SK-N-SH (cell line): ENCODE data around the gene PTPN18. TPM values are rescaled to one million over a fixed set of nuclear protein-coding genes. Genes with fewer than 3 reads are reported as not detected.

ENCODE experiments used
- CTCF ChIA-PET: fragments of 300-600, 350-600 bp; formaldehyde crosslinking; extraction: SDS; loops from one replicate; lab custom pipeline; 2021; lab: Yijun Ruan, JAX
- POLR2A ChIA-PET: fragments of 350-600 bp; sonication (Branson Sonifier 250); formaldehyde crosslinking; extraction: SDS; loops from one replicate; lab custom pipeline; 2020; ENCODE audit warnings: antibody characterized with exemption, inconsistent platforms; lab: Yijun Ruan, JAX
- DNase-seq: peaks from one replicate; pipeline ENCODE4 v3.0.0; 2012
- H2AFZ ChIP-seq: fragments of 200-600 bp; sonication (generic); 2 replicates; pipeline ENCODE4 v1.8.1; 2016; ENCODE audit warnings: antibody characterized with exemption, mild to moderate bottlenecking, low read depth
- H3F3A ChIP-seq: fragments of 200-600 bp; sonication (generic); replicated peaks from 2 replicates; pipeline ENCODE3; 2016; ENCODE audit warnings: antibody characterized with exemption, mild to moderate bottlenecking; ENCODE audit not compliant: insufficient read depth
- H3K27ac ChIP-seq, 2 experiments: fragments of 200-500 bp in 1 of 2; fragments of 200-600 bp in 1 of 2; sonication (Bioruptor generic) in 1 of 2; sonication (generic), shearing (Covaris generic) in 1 of 2; 2 replicates each; pipeline versions ENCODE4 v1.5.1 to v1.6.1; 2014 to 2016; ENCODE audit warnings: low read depth in 2 of 2, inconsistent platforms in 1 of 2, low read length in 1 of 2, mild to moderate bottlenecking in 1 of 2, mixed read lengths in 1 of 2
- H3K27me3 ChIP-seq: fragments of 200-600 bp; sonication (generic), shearing (Covaris generic); 2 replicates; pipeline ENCODE4 v1.6.1; 2016; ENCODE audit warnings: mixed run types; ENCODE audit not compliant: insufficient read depth
- H3K36me3 ChIP-seq, 2 experiments: fragments of 200-500 bp in 1 of 2; fragments of 200-600 bp in 1 of 2; sonication (Bioruptor generic) in 1 of 2; sonication (generic) in 1 of 2; replicated peaks in 1 of 2; 2 replicates each; pipeline versions ENCODE3 to v1.5.1; 2014 to 2016; ENCODE audit warnings: low read length in 1 of 2, mild to moderate bottlenecking in 1 of 2; ENCODE audit not compliant: insufficient read depth in 2 of 2, control insufficient read depth in 1 of 2
- H3K4me1 ChIP-seq, 2 experiments: fragments of 200-500 bp in 1 of 2; fragments of 200-600 bp in 1 of 2; sonication (Bioruptor generic) in 1 of 2; sonication (generic), shearing (Covaris generic) in 1 of 2; 2 replicates each; pipeline versions ENCODE4 v1.5.1 to v1.6.1; 2014 to 2016; ENCODE audit warnings: low read depth in 1 of 2, low read length in 1 of 2, mixed run types in 1 of 2; ENCODE audit not compliant: insufficient read depth in 2 of 2, control insufficient read depth in 1 of 2
- H3K4me2 ChIP-seq: fragments of 200-600 bp; sonication (generic), shearing (Covaris generic); 2 replicates; pipeline ENCODE4 v1.6.1; 2017; ENCODE audit warnings: mixed run types
- H3K4me3 ChIP-seq, 2 experiments: fragments of 200-500 bp in 1 of 2; fragments of 200-600 bp in 1 of 2; sonication (Bioruptor generic) in 1 of 2; sonication (generic), shearing (Covaris generic) in 1 of 2; 2 replicates each; pipeline versions ENCODE4 v1.5.1 to v1.8.1; 2014 to 2016; ENCODE audit warnings: low read depth in 2 of 2, inconsistent platforms in 1 of 2, low read length in 1 of 2, mild to moderate bottlenecking in 1 of 2, mixed read lengths in 1 of 2, moderate library complexity in 1 of 2
- H3K79me2 ChIP-seq: fragments of 200-600 bp; sonication (generic); 2 replicates; pipeline ENCODE4 v1.8.1; 2017; ENCODE audit warnings: mild to moderate bottlenecking; ENCODE audit not compliant: insufficient read depth
- H3K9ac ChIP-seq: fragments of 200-600 bp; sonication (generic); 2 replicates; pipeline ENCODE4 v1.6.1; 2017; ENCODE audit warnings: mixed run types
- H3K9me2 ChIP-seq: fragments of 200-600 bp; sonication (generic); 2 replicates; pipeline ENCODE4 v1.6.1; 2017; ENCODE audit warnings: mixed run types
- H3K9me3 ChIP-seq: fragments of 200-600 bp; sonication (generic); 2 replicates; pipeline ENCODE4 v1.6.1; 2017; ENCODE audit warnings: mixed run types, mild to moderate bottlenecking, moderate library complexity
- H4K20me1 ChIP-seq: fragments of 200-600 bp; sonication (generic); 2 replicates; pipeline ENCODE4 v1.6.1; 2017; ENCODE audit warnings: mild to moderate bottlenecking, mixed run types; ENCODE audit not compliant: insufficient read depth
- CHD2 ChIP-seq: fragments of 150-350 bp; IDR thresholded peaks from 2 replicates; pipeline ENCODE4 v1.6.1; 2018; ENCODE audit warnings: low read length; ENCODE audit not compliant: partially characterized antibody
- CTCF ChIP-seq: fragments of 200-600 bp; sonication (generic); IDR thresholded peaks from 2 replicates; pipeline ENCODE4 v1.6.1; 2017; ENCODE audit warnings: antibody characterized with exemption, mild to moderate bottlenecking, moderate library complexity
- ELF1 ChIP-seq: IDR thresholded peaks from 2 replicates; pipeline ENCODE4 v1.4.0; 2012
- FOSL2 ChIP-seq: IDR thresholded peaks from 2 replicates; pipeline ENCODE4 v1.4.0; 2012; ENCODE audit warnings: low read depth, mild to moderate bottlenecking, moderate library complexity, borderline replicate concordance
- FOXM1 ChIP-seq: IDR thresholded peaks from 2 replicates; pipeline ENCODE4 v1.4.0; 2012; ENCODE audit warnings: low read depth, mild to moderate bottlenecking
- GABPA ChIP-seq: IDR thresholded peaks from 2 replicates; pipeline ENCODE4 v1.4.0; 2012; ENCODE audit warnings: low read depth, mild to moderate bottlenecking
- GATA2 ChIP-seq: sonication (generic); formaldehyde crosslinking; IDR thresholded peaks from 2 replicates; pipeline ENCODE4 v1.5.0; 2020; ENCODE audit warnings: mild to moderate bottlenecking, missing genetic modification reagents
- IRF3 ChIP-seq: fragments of 150-350 bp; IDR thresholded peaks from 2 replicates; pipeline ENCODE4 v1.6.1; 2016; ENCODE audit warnings: mild to moderate bottlenecking, low read depth, low read length
- JUND ChIP-seq: IDR thresholded peaks from 2 replicates; pipeline ENCODE4 v1.4.0; 2012
- MAX ChIP-seq: IDR thresholded peaks from 2 replicates; pipeline ENCODE4 v1.4.0; 2012; ENCODE audit warnings: low read depth
- MEF2A ChIP-seq: IDR thresholded peaks from 2 replicates; pipeline ENCODE4 v1.4.0; 2012; ENCODE audit warnings: low read depth, borderline replicate concordance
- MXI1 ChIP-seq: IDR thresholded peaks from 2 replicates; pipeline ENCODE4 v1.6.1; 2012; ENCODE audit warnings: mild to moderate bottlenecking, low read depth, low read length, improper control_type of control experiment
- NFIC ChIP-seq: IDR thresholded peaks from 2 replicates; pipeline ENCODE4 v1.4.0; 2012; ENCODE audit warnings: borderline replicate concordance
- POLR2AphosphoS5 ChIP-seq: IDR thresholded peaks from 2 replicates; pipeline ENCODE4 v1.6.1; 2012; ENCODE audit warnings: low read depth, low read length
- RAD21 ChIP-seq: IDR thresholded peaks from 2 replicates; pipeline ENCODE4 v1.6.1; 2012; ENCODE audit warnings: mild to moderate bottlenecking, low read length
- RFX5 ChIP-seq: IDR thresholded peaks from 2 replicates; pipeline ENCODE4 v1.6.1; 2012; ENCODE audit warnings: mild to moderate bottlenecking, improper control_type of control experiment, low read length
- RXRA ChIP-seq: IDR thresholded peaks from 2 replicates; pipeline ENCODE4 v1.4.0; 2012; ENCODE audit warnings: low read depth, mild to moderate bottlenecking, borderline replicate concordance
- TAF1 ChIP-seq: IDR thresholded peaks from 2 replicates; pipeline ENCODE4 v1.6.1; 2012; ENCODE audit warnings: low read depth, mild to moderate bottlenecking, low read length, moderate library complexity, borderline replicate concordance
- USF2 ChIP-seq: fragments of 150-350 bp; IDR thresholded peaks from 2 replicates; pipeline ENCODE4 v1.6.1; 2017; ENCODE audit warnings: antibody characterized with exemption, low read length, low read depth, borderline replicate concordance
- YY1 ChIP-seq: IDR thresholded peaks from 2 replicates; pipeline ENCODE4 v1.4.0; 2012; ENCODE audit warnings: low read depth, mild to moderate bottlenecking
- ZBTB33 ChIP-seq: IDR thresholded peaks from 2 replicates; pipeline ENCODE4 v1.4.0; 2012; ENCODE audit warnings: low read depth, borderline replicate concordance
- WGBS: methylation state at CpG from one replicate; pipeline ENCODE4 v1.1.6; 2017; ENCODE audit warnings: low lambda C conversion rate; 5-methylcytosine and 5-hydroxymethylcytosine counted together
- polyA plus RNA-seq, 3 experiments: library from polyadenylated mRNA; depleted of rRNA; stranded (reverse); fragments of >200 nt; gene quantifications; 2 replicates each; pipeline ENCODE4 v1.2.3, GENCODE V29; 2012

Gene PTPN18
- polyA plus RNA-seq, 1 of the 3 experiments (the other 2 are of a cell fraction) = 30.4 TPM

DNA sequence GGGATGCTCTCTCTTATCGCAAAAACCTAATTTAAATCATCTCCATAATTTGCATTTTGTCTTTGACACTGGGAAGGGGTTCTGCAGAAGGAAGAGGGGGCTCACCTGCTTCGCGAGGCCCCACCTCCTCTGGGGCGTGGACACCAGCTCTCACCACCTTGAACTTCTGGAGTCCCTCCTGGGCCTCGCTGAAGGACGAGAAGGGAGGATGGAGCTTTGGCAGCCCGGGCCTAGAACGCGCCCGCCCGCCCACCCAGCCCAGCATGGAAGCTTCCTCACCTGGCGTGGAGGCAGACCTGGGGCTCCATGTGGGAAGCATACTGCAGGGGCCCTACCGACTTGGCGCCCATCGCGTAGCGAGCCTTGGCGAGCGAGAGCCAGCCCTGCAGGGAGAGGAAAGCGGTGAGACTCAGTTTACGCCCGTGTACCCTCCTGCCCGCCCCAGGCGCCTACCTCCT is 14.3 kb upstream of the PTPN18 start:
- H3K9ac ChIP-seq = peak overlapping the region; percentile 91
- H4K20me1 ChIP-seq = peaks cover 9% of the 10 kb centered on the region; the same call in 1 of the 2 replicates
- CTCF ChIA-PET = interaction anchor here (1.0 to 3.8 kb wide), 9 partner anchors 10 to 579 kb away, joined by 3 to 20 read pairs (median 9); partner anchors contain the start of genes MZT2B, PTPN18 and SMPD4
- 7% methylated on average over 10 of the region's 24 CpGs for WGBS
- H3K9me3 ChIP-seq = no peaks in the 10 kb centered on the region
- H2AFZ ChIP-seq = peak overlapping the region; percentile 90; the same call in 1 of the 2 replicates
- peaks cover 13 to 20% of the 10 kb centered on the region in 2 experiments; a peak in 3 of 4 replicates for H3K4me1 ChIP-seq
- peaks cover 17% of the 10 kb centered on the region for H3F3A ChIP-seq
- H3K4me3 ChIP-seq = peak overlapping the region; percentile 86 to 94
- no peaks in the 10 kb centered on the region for H3K27me3 ChIP-seq
- peak overlapping the region; percentile 97 for H3K4me2 ChIP-seq
- peaks cover 20% of the 10 kb centered on the region for H3K79me2 ChIP-seq
- DNase-seq = no peak
- H3K36me3 ChIP-seq = peaks cover 18 to 36% of the 10 kb centered on the region in 2 experiments
- POLR2A ChIA-PET = interaction anchor here (0.6 to 4.8 kb wide), 8 partner anchors 13 to 412 kb away, joined by 3 to 38 read pairs (median 13); partner anchors contain the start of genes PTPN18 and SMPD4
- H3K9me2 ChIP-seq = no peaks in the 10 kb centered on the region
- H3K27ac ChIP-seq = peak overlapping the region; percentile 94 to 97; a peak in 3 of 4 replicates
- TF ChIP-seq FOSL2 (no peak), MXI1 (no peak), MEF2A (no peak), ZBTB33 (no peak)

DNA sequence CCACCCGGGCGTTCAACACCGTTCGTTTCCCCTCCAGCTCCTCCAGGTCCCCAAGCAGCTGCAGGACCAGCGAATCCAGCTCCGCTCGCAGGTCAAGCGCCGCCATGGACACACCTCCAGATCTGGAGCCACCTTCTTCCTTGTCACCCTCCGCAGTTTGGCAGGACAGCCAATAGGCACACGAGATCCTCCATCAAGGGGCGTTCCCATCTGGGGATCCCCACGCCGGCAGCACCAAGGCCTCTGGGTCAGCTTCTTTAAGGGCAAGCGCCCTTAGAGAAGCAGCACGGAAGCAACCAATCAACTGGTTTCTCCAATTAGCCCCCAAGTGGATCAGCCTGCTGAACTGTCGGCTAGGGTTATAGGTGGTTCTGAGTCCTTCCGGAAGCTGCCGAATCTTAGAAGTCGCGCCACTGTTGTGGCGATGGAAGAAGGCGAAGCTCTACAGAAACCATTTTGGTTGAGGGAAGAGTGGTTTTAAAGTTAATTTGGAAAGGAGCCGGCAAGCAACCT is 13.8 kb upstream of the PTPN18 start:
- Histone ChIP-seq H2AFZ (peak overlapping the region; percentile 90), H3K9me3 (no peaks in the 10 kb centered on the region), H4K20me1 (peaks cover 9% of the 10 kb centered on the region; the same call in 1 of the 2 replicates), H3K4me3 (peak overlapping the region; percentile 86 to 94), H3K27ac (peak overlapping the region; percentile 94 to 97), H3K36me3 (peaks cover 23 to 41% of the 10 kb centered on the region in 2 experiments), H3K9ac (peak overlapping the region; percentile 91), H3K4me1 (peaks cover 13 to 19% of the 10 kb centered on the region in 2 experiments; a peak in 3 of 4 replicates), H3K9me2 (no peaks in the 10 kb centered on the region), H3F3A (peaks cover 17% of the 10 kb centered on the region), H3K27me3 (no peaks in the 10 kb centered on the region), H3K79me2 (peaks cover 20% of the 10 kb centered on the region), H3K4me2 (peak overlapping the region; percentile 97)
- ChIA-PET POLR2A (interaction anchor here (0.6 to 4.8 kb wide), 8 partner anchors 13 to 412 kb away, joined by 3 to 38 read pairs (median 13); partner anchors contain the start of genes PTPN18 and SMPD4), CTCF (interaction anchor here (0.8 to 3.8 kb wide), 9 partner anchors 10 to 579 kb away, joined by 3 to 20 read pairs (median 9); partner anchors contain the start of genes MZT2B, PTPN18 and SMPD4)
- peak; percentile 91 for DNase-seq
- under 1% methylated on average over 24 of the region's 24 CpGs for WGBS
- TF ChIP-seq POLR2AphosphoS5 (peak; percentile 82), MAX (no peak), NFIC (no peak), IRF3 (no peak), RAD21 (no peak), GATA2 (CRISPR knock-in tag) (no peak), FOXM1 (no peak), YY1 (peak; percentile 94; the same call in 1 of the 2 replicates), TAF1 (peak; percentile 74), USF2 (no peak), GABPA (no peak), MXI1 (peak; percentile 82), ELF1 (0 out of 2 replicates have a peak, but pooled peaks have one; percentile 32), CTCF (no peak), RXRA (no peak), JUND (no peak), RFX5 (no peak), CHD2 (no peak)
